ENCODE data around the gene DENND1A.

The DENND1A gene

GRCh38 chr9:123872710-123873109 lies 57.2 kb downstream of the DENND1A start:
- Histone ChIP-seq H3K9ac (ENCODE audit: low read depth, low read length) (no peak overlapping the region), H3K27me3 (ENCODE audit: control insufficient read depth, insufficient read depth, low read length) (no peaks in the 10 kb centered on the region), H3K36me3 (ENCODE audit: insufficient read depth, low read length) (no peaks in the 10 kb centered on the region), H3K4me2 (ENCODE audit: low read length) (no peak overlapping the region), H3K4me1 (ENCODE audit: control insufficient read depth, insufficient read depth, low read length) (peaks cover 5% of the 10 kb centered on the region), H3K4me3 (ENCODE audit: low read length) (no peak overlapping the region), H3K9me3 (replicated peaks; ENCODE audit: low read length) (no peaks in the 10 kb centered on the region)

- peaks cover 5% of the 10 kb centered on the region for H3K4me1 ChIP-seq (ENCODE audit: control insufficient read depth, insufficient read depth, low read length)
- H3K9ac ChIP-seq (ENCODE audit: low read depth, low read length): no peak overlapping the region
- no peaks in the 10 kb centered on the region for H3K36me3 ChIP-seq (ENCODE audit: insufficient read depth, low read length)
- no peak overlapping the region for H3K4me3 ChIP-seq (ENCODE audit: low read length)
- no peaks in the 10 kb centered on the region for H3K9me3 ChIP-seq (replicated peaks; ENCODE audit: low read length)
- no peak overlapping the region for H3K4me2 ChIP-seq (ENCODE audit: low read length)
- H3K27me3 ChIP-seq (ENCODE audit: control insufficient read depth, insufficient read depth, low read length): no peaks in the 10 kb centered on the region
Measured at GRCh38 chr9:123871781-123872180, 58.1 kb downstream of the DENND1A start.

- no peak overlapping the region for H3K4me2 ChIP-seq (ENCODE audit: low read length)
- H3K27me3 ChIP-seq (ENCODE audit: control insufficient read depth, insufficient read depth, low read length): no peaks in the 10 kb centered on the region
- no peaks in the 10 kb centered on the region for H3K9me3 ChIP-seq (replicated peaks; ENCODE audit: low read length)
- no peak overlapping the region for H3K4me3 ChIP-seq (ENCODE audit: low read length)
- H3K4me1 ChIP-seq (ENCODE audit: control insufficient read depth, insufficient read depth, low read length): peaks cover 8% of the 10 kb centered on the region
- no peak overlapping the region for H3K9ac ChIP-seq (ENCODE audit: low read depth, low read length)
- H3K36me3 ChIP-seq (ENCODE audit: insufficient read depth, low read length): no peaks in the 10 kb centered on the region
Measured at GRCh38 chr9:123868002-123868401, 61.9 kb downstream of the DENND1A start.

GRCh38 chr9:123867034-123867433 lies 62.9 kb downstream of the DENND1A start:
- Histone ChIP-seq H3K4me3 (ENCODE audit: low read length) (no peak overlapping the region), H3K4me1 (ENCODE audit: control insufficient read depth, insufficient read depth, low read length) (peaks cover 8% of the 10 kb centered on the region), H3K27me3 (ENCODE audit: control insufficient read depth, insufficient read depth, low read length) (no peaks in the 10 kb centered on the region), H3K9ac (ENCODE audit: low read depth, low read length) (no peak overlapping the region), H3K9me3 (replicated peaks; ENCODE audit: low read length) (no peaks in the 10 kb centered on the region), H3K36me3 (ENCODE audit: insufficient read depth, low read length) (no peaks in the 10 kb centered on the region), H3K4me2 (ENCODE audit: low read length) (no peak overlapping the region)

- Histone ChIP-seq H3K4me3 (ENCODE audit: low read length) (no peak overlapping the region), H3K4me1 (ENCODE audit: control insufficient read depth, insufficient read depth, low read length) (peaks cover 3% of the 10 kb centered on the region), H3K36me3 (ENCODE audit: insufficient read depth, low read length) (no peaks in the 10 kb centered on the region), H3K9me3 (replicated peaks; ENCODE audit: low read length) (no peaks in the 10 kb centered on the region), H3K4me2 (ENCODE audit: low read length) (no peak overlapping the region), H3K9ac (ENCODE audit: low read depth, low read length) (no peak overlapping the region), H3K27me3 (ENCODE audit: control insufficient read depth, insufficient read depth, low read length) (no peaks in the 10 kb centered on the region)
Measured at GRCh38 chr9:123866497-123866896, 63.4 kb downstream of the DENND1A start.

- H3K4me1 ChIP-seq (ENCODE audit: control insufficient read depth, insufficient read depth, low read length): peaks cover 3% of the 10 kb centered on the region
- no peak overlapping the region for H3K4me3 ChIP-seq (ENCODE audit: low read length)
- no peaks in the 10 kb centered on the region for H3K36me3 ChIP-seq (ENCODE audit: insufficient read depth, low read length)
- no peak overlapping the region for H3K4me2 ChIP-seq (ENCODE audit: low read length)
- H3K9ac ChIP-seq (ENCODE audit: low read depth, low read length): no peak overlapping the region
- H3K9me3 ChIP-seq (replicated peaks; ENCODE audit: low read length): no peaks in the 10 kb centered on the region
- H3K27me3 ChIP-seq (ENCODE audit: control insufficient read depth, insufficient read depth, low read length): no peaks in the 10 kb centered on the region
Measured at GRCh38 chr9:123865226-123866000, 64.5 kb downstream of the DENND1A start.

- Histone ChIP-seq H3K4me2 (ENCODE audit: low read length) (no peak overlapping the region), H3K36me3 (ENCODE audit: insufficient read depth, low read length) (no peaks in the 10 kb centered on the region), H3K27me3 (ENCODE audit: control insufficient read depth, insufficient read depth, low read length) (no peaks in the 10 kb centered on the region), H3K4me3 (ENCODE audit: low read length) (no peak overlapping the region), H3K9me3 (replicated peaks; ENCODE audit: low read length) (no peaks in the 10 kb centered on the region), H3K4me1 (ENCODE audit: control insufficient read depth, insufficient read depth, low read length) (peaks cover 3% of the 10 kb centered on the region), H3K9ac (ENCODE audit: low read depth, low read length) (no peak overlapping the region)
Measured at GRCh38 chr9:123864251-123864650, 65.7 kb downstream of the DENND1A start.

- H3K27me3 ChIP-seq (ENCODE audit: control insufficient read depth, insufficient read depth, low read length): no peaks in the 10 kb centered on the region
- H3K9ac ChIP-seq (ENCODE audit: low read depth, low read length): no peak overlapping the region
- no peaks in the 10 kb centered on the region for H3K9me3 ChIP-seq (replicated peaks; ENCODE audit: low read length)
- no peaks in the 10 kb centered on the region for H3K36me3 ChIP-seq (ENCODE audit: insufficient read depth, low read length)
- H3K4me3 ChIP-seq (ENCODE audit: low read length): no peak overlapping the region
- H3K4me2 ChIP-seq (ENCODE audit: low read length): no peak overlapping the region
- H3K4me1 ChIP-seq (ENCODE audit: control insufficient read depth, insufficient read depth, low read length): peaks cover 3% of the 10 kb centered on the region
Measured at GRCh38 chr9:123863164-123863855, 66.6 kb downstream of the DENND1A start.

GRCh38 chr9:123861756-123862120 lies 68.2 kb downstream of the DENND1A start:
- H3K4me3 ChIP-seq (ENCODE audit: low read length): no peak overlapping the region
- peaks cover 2% of the 10 kb centered on the region for H3K4me1 ChIP-seq (ENCODE audit: control insufficient read depth, insufficient read depth, low read length)
- no peak overlapping the region for H3K9ac ChIP-seq (ENCODE audit: low read depth, low read length)

GRCh38 chr9:123861086-123861755 lies 68.7 kb downstream of the DENND1A start:
- Histone ChIP-seq H3K4me2 (ENCODE audit: low read length) (no peak overlapping the region), H3K27me3 (ENCODE audit: control insufficient read depth, insufficient read depth, low read length) (no peaks in the 10 kb centered on the region), H3K36me3 (ENCODE audit: insufficient read depth, low read length) (no peaks in the 10 kb centered on the region), H3K4me3 (ENCODE audit: low read length) (no peak overlapping the region), H3K4me1 (ENCODE audit: control insufficient read depth, insufficient read depth, low read length) (no peaks in the 10 kb centered on the region), H3K9ac (ENCODE audit: low read depth, low read length) (no peak overlapping the region), H3K9me3 (replicated peaks; ENCODE audit: low read length) (no peaks in the 10 kb centered on the region)

More at GRCh38 chr9:123861756-123862120, 68.2 kb downstream of the DENND1A start:
- Histone ChIP-seq H3K9me3 (replicated peaks; ENCODE audit: low read length) (no peaks in the 10 kb centered on the region), H3K36me3 (ENCODE audit: insufficient read depth, low read length) (no peaks in the 10 kb centered on the region), H3K4me2 (ENCODE audit: low read length) (no peak overlapping the region), H3K27me3 (ENCODE audit: control insufficient read depth, insufficient read depth, low read length) (no peaks in the 10 kb centered on the region)

- H3K36me3 ChIP-seq (ENCODE audit: insufficient read depth, low read length): no peaks in the 10 kb centered on the region
- no peaks in the 10 kb centered on the region for H3K27me3 ChIP-seq (ENCODE audit: control insufficient read depth, insufficient read depth, low read length)
- H3K9me3 ChIP-seq (replicated peaks; ENCODE audit: low read length): no peaks in the 10 kb centered on the region
- no peak overlapping the region for H3K4me2 ChIP-seq (ENCODE audit: low read length)
- no peaks in the 10 kb centered on the region for H3K4me1 ChIP-seq (ENCODE audit: control insufficient read depth, insufficient read depth, low read length)
- no peak overlapping the region for H3K9ac ChIP-seq (ENCODE audit: low read depth, low read length)
- no peak overlapping the region for H3K4me3 ChIP-seq (ENCODE audit: low read length)
Measured at GRCh38 chr9:123860603-123861002, 69.3 kb downstream of the DENND1A start.

Measured in skeletal muscle satellite cell (primary cell).